Keratinocyte (primary cell): Measurements from ENCODE around the gene PAX8. TPM values are rescaled to one million over a fixed set of nuclear protein-coding genes. Genes with fewer than 3 reads are reported as not detected.

Experiments
- DNase-seq: peaks from one replicate; pipeline ENCODE4 v3.0.0-alpha.2; 2011; ENCODE audit warnings: low read depth, missing footprints, low spot score
- FAIRE-seq: peaks from 2 replicates; lab custom pipeline; 2011; peaks lifted over from hg19 to GRCh38; lab: Jason Lieb, UNC
- H2AFZ ChIP-seq: 2 replicates; pipeline ENCODE4 v1.6.0; 2012; ENCODE audit warnings: low read length, control low read depth, inconsistent platforms; ENCODE audit not compliant: control insufficient read depth
- H3K27ac ChIP-seq: 2 replicates; pipeline ENCODE4 v1.5.1; 2011; ENCODE audit warnings: low read length; ENCODE audit not compliant: control insufficient read depth, insufficient read depth
- H3K27me3 ChIP-seq: 3 replicates; pipeline ENCODE4 v1.6.0; 2011; ENCODE audit warnings: low read length; ENCODE audit not compliant: control insufficient read depth, insufficient read depth; ENCODE audit errors: extremely low read depth
- H3K36me3 ChIP-seq, 2 experiments: 2 replicates in 1 of 2; 3 replicates in 1 of 2; pipeline ENCODE4 v1.5.1; 2011; ENCODE audit warnings: low read length in 2 of 2, mild to moderate bottlenecking in 1 of 2; ENCODE audit not compliant: control insufficient read depth in 2 of 2, insufficient read depth in 2 of 2; ENCODE audit errors: extremely low read depth in 1 of 2
- H3K4me1 ChIP-seq: 3 replicates; pipeline ENCODE4 v1.5.1; 2011; ENCODE audit warnings: low read length; ENCODE audit not compliant: control insufficient read depth, insufficient read depth; ENCODE audit errors: extremely low read depth
- H3K4me2 ChIP-seq: 3 replicates; pipeline ENCODE4 v1.6.0; 2011; ENCODE audit warnings: low read depth, low read length; ENCODE audit not compliant: control insufficient read depth, insufficient read depth; ENCODE audit errors: extremely low read depth
- H3K4me3 ChIP-seq, 3 experiments: fragments of 200-600 bp in 1 of 3; sonication (generic) in 1 of 3; 2 replicates in 2 of 3; 3 replicates in 1 of 3; pipeline ENCODE4 v1.5.1; 2011 to 2016; ENCODE audit warnings: low read length in 3 of 3, mild to moderate bottlenecking in 3 of 3, control low read depth in 2 of 3, inconsistent platforms in 1 of 3, low read depth in 1 of 3, mixed read lengths in 1 of 3, mixed run types in 1 of 3, moderate library complexity in 1 of 3; ENCODE audit not compliant: control insufficient read depth in 2 of 3, insufficient read depth in 2 of 3; ENCODE audit errors: extremely low read depth in 1 of 3
- H3K79me2 ChIP-seq: 2 replicates; pipeline ENCODE4 v1.6.0; 2012; ENCODE audit warnings: low read length; ENCODE audit not compliant: control insufficient read depth, insufficient read depth
- H3K9ac ChIP-seq: 3 replicates; pipeline ENCODE4 v1.6.0; 2011; ENCODE audit warnings: low read length; ENCODE audit not compliant: control insufficient read depth, insufficient read depth; ENCODE audit errors: extremely low read depth
- H3K9me1 ChIP-seq: 3 replicates; pipeline ENCODE4 v1.6.0; 2011; ENCODE audit warnings: low read length; ENCODE audit not compliant: control insufficient read depth, insufficient read depth; ENCODE audit errors: extremely low read depth
- H3K9me3 ChIP-seq: 2 replicates; pipeline ENCODE4 v1.5.1; 2012; ENCODE audit warnings: low read depth, low read length; ENCODE audit not compliant: control insufficient read depth
- H4K20me1 ChIP-seq: 3 replicates; pipeline ENCODE4 v1.6.0; 2011; ENCODE audit warnings: low read length; ENCODE audit not compliant: control insufficient read depth, insufficient read depth; ENCODE audit errors: extremely low read depth
- CTCF ChIP-seq, 3 experiments: IDR thresholded peaks in 1 of 3; conservative IDR thresholded peaks in 1 of 3; optimal IDR thresholded peaks in 1 of 3; 2 replicates in 2 of 3; 3 replicates in 1 of 3; pipeline versions ENCODE3 to v1.5.1; 2011; ENCODE audit warnings: low read length in 3 of 3, mild to moderate bottlenecking in 3 of 3, moderate library complexity in 2 of 3, control low read depth in 1 of 3, inconsistent platforms in 1 of 3; ENCODE audit not compliant: insufficient read depth in 2 of 3; ENCODE audit errors: extremely low read depth in 1 of 3
- EZH2 ChIP-seq: IDR thresholded peaks from one replicate; pipeline ENCODE4 v1.6.1; 2012; ENCODE audit warnings: inconsistent platforms, mild to moderate bottlenecking, low read length, moderate library complexity
- dilution Hi-C: fragments of 300-500 bp; cut with MboI; formaldehyde crosslinking; loops from one replicate; pipeline ENCODE4 v1.7.0; 2020; ENCODE audit warnings: low sequenced_read_pairs; ENCODE audit not compliant: extremely low pct_ligation_motif_present
- polyA plus RNA-seq, 5 experiments: library from polyadenylated mRNA; depleted of rRNA in 3 of 5; stranded (reverse) in 3 of 5; stranded (forward) in 1 of 5; unstranded in 1 of 5; fragments of >200 nt; gene quantifications; 1 replicate in 1 of 5; 2 replicates in 3 of 5; 3 replicates in 1 of 5; pipeline versions ENCODE4 v1.2.1 to v1.2.3, GENCODE V29; 2011 to 2012; ENCODE audit warnings: missing spikeins in 2 of 5, low read depth in 1 of 5, low replicate concordance in 1 of 5

Gene PAX8
- polyA plus RNA-seq, 1 donor (not counting 4 experiments of a cell fraction or from before 2014, with no cell fraction given): 3.4 TPM

GRCh38 chr2:113251118-113251517, 27.6 kb downstream of the PAX8 start:
- H3K36me3 ChIP-seq: no peaks in the 10 kb centered on the region
- dilution Hi-C loops: no loop called here
- H4K20me1 ChIP-seq: no peaks in the 10 kb centered on the region
- H3K79me2 ChIP-seq: no peaks in the 10 kb centered on the region
- no peak overlapping the region for H2AFZ ChIP-seq
- H3K27ac ChIP-seq: no peak overlapping the region
- H3K9me1 ChIP-seq: no peaks in the 10 kb centered on the region
- FAIRE-seq (no peak), DNase-seq (no peak)
- H3K4me3 ChIP-seq: no peak overlapping the region
- no peaks in the 10 kb centered on the region for H3K9me3 ChIP-seq
- no peak overlapping the region for H3K4me2 ChIP-seq
- no peaks in the 10 kb centered on the region for H3K27me3 ChIP-seq
- H3K4me1 ChIP-seq: peaks cover 29% of the 10 kb centered on the region
- no peak for TF ChIP-seq CTCF (optimal IDR thresholded peaks at IDR 0.05 in 1 of 3, IDR thresholded peaks at IDR 0.05 in 1 of 3, conservative IDR thresholded peaks at IDR 0.05 in 1 of 3; ENCODE audit: extremely low read depth in 1 of 3, insufficient read depth in 2 of 3, low read length in 3 of 3)
- no peak for TF ChIP-seq EZH2
- no peak overlapping the region for H3K9ac ChIP-seq

DNA sequence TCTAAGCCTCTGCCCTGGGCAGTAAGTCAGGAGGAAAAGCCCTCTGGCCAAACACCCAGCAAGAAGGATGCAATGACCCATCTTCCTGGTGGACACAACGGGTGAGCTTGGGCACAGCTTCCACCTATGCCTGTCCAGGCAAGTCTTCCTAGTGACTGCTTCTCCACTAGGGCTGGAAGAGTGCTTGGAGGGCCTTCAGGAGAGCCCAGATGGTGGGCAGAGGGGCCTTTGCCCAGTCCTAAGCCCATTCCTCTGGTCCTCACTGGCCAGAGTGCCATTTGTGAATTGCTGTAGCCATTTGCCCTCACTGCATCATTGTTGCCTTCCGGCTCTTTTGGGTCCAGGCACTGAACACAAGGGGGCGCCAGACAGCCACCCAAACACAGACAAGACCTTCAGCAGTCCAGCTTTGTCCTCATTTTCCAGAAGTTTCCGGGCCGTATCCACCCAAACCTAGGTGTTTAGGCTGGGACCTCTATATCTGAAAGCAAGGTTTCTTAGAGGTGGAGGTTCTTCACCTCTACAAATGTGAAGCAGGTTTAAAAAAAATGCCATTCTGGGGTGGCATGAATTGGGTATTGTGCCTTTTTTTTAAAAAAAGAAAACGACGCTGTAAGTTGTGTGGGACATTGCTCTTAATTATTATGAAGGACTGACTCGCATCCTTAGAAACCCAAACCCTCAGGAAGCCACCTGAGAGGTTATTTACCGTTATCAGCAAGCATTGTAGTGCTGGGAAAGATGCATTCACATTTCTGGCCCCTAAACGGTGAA, 29.5 kb downstream of the PAX8 start:
- peak in 2 of 3 experiments; percentile 91 to 92 for TF ChIP-seq CTCF (optimal IDR thresholded peaks at IDR 0.05 in 1 of 3, IDR thresholded peaks at IDR 0.05 in 1 of 3, conservative IDR thresholded peaks at IDR 0.05 in 1 of 3; ENCODE audit: extremely low read depth in 1 of 3, insufficient read depth in 2 of 3, low read length in 3 of 3)
- no peak for TF ChIP-seq EZH2
- DNase-seq (no peak), FAIRE-seq (peak; percentile 91)
- H3K4me2 ChIP-seq: peak overlapping the region; percentile 35
- no peaks in the 10 kb centered on the region for H3K36me3 ChIP-seq
- H3K9me1 ChIP-seq: no peaks in the 10 kb centered on the region
- H3K79me2 ChIP-seq: no peaks in the 10 kb centered on the region
- H3K9ac ChIP-seq: no peak overlapping the region
- no peak overlapping the region for H3K4me3 ChIP-seq
- H3K27me3 ChIP-seq: no peaks in the 10 kb centered on the region
- dilution Hi-C loops: no loop called here
- peaks cover 36% of the 10 kb centered on the region for H3K4me1 ChIP-seq
- H3K27ac ChIP-seq: peak overlapping the region; percentile 33
- H3K9me3 ChIP-seq: no peaks in the 10 kb centered on the region
- peak overlapping the region; percentile 82 for H2AFZ ChIP-seq
- H4K20me1 ChIP-seq: no peaks in the 10 kb centered on the region
